ENCODE measurements around the gene HEATR9. TPM values are rescaled to one million over a fixed set of nuclear protein-coding genes. Genes with fewer than 3 reads are reported as not detected.

Gene HEATR9
- total and polyA plus RNA-seq, 8 donors, result 0.17 to 0.37 (median 0.20) TPM; not detected in 3

GRCh38 chr17:35870906-35871819 is 2.5 kb upstream of the HEATR9 start:
- no peak for TF ChIP-seq CTCF (IDR thresholded peaks at IDR 0.05)
- ATAC-seq (peak; percentile 62), DNase-seq (no peak)
- H3K4me1 ChIP-seq, result peaks cover 6 to 10% of the 10 kb centered on the region in 2 donors
- no peaks in the 10 kb centered on the region for H3K9me3 ChIP-seq
- no peaks in the 10 kb centered on the region for H3K27me3 ChIP-seq
- intact Hi-C loops (cut with DNase I), result no loop called here
- no peaks in the 10 kb centered on the region for H3K36me3 ChIP-seq
- H3K27ac ChIP-seq, result no peak overlapping the region
- H3K4me3 ChIP-seq, result no peak overlapping the region

GRCh38 chr17:35867574-35867973 is 1.1 kb downstream of the HEATR9 start:
- no peaks in the 10 kb centered on the region for H3K9me3 ChIP-seq
- TF ChIP-seq CTCF (IDR thresholded peaks at IDR 0.05), result no peak
- H3K4me3 ChIP-seq, result no peak overlapping the region
- peaks cover 0 to 12% of the 10 kb centered on the region in 2 donors for H3K4me1 ChIP-seq
- H3K36me3 ChIP-seq, result no peaks in the 10 kb centered on the region
- intact Hi-C loops (cut with DNase I), result no loop called here
- H3K27me3 ChIP-seq, result no peaks in the 10 kb centered on the region
- DNase-seq (no peak), ATAC-seq (no peak)
- no peak overlapping the region for H3K27ac ChIP-seq

- no peaks in the 10 kb centered on the region for H3K27me3 ChIP-seq
- ATAC-seq (peak; percentile 51), DNase-seq (no peak)
- peaks cover 0 to 11% of the 10 kb centered on the region in 2 donors for H3K4me1 ChIP-seq
- H3K36me3 ChIP-seq, result no peaks in the 10 kb centered on the region
- H3K9me3 ChIP-seq, result no peaks in the 10 kb centered on the region
- no peak overlapping the region for H3K27ac ChIP-seq
- TF ChIP-seq CTCF (IDR thresholded peaks at IDR 0.05), result no peak
- no peak overlapping the region for H3K4me3 ChIP-seq
- intact Hi-C loops (cut with DNase I), result no loop called here
These were observed 2.2 kb downstream of the HEATR9 start for GRCh38 chr17:35866341-35866950.

- ATAC-seq, result peak; percentile 48
- no peaks in the 10 kb centered on the region for H3K27me3 ChIP-seq
- no peak overlapping the region for H3K4me3 ChIP-seq
- no peaks in the 10 kb centered on the region for H3K9me3 ChIP-seq
- no peak overlapping the region for H3K27ac ChIP-seq
- H3K4me1 ChIP-seq, result peaks cover 0 to 9% of the 10 kb centered on the region in 2 donors
- H3K36me3 ChIP-seq, result no peaks in the 10 kb centered on the region
- TF ChIP-seq CTCF (IDR thresholded peaks at IDR 0.05), result no peak
- intact Hi-C loops (cut with DNase I), result no loop called here
- DNase-seq, result no peak
These were observed 3.0 kb downstream of the HEATR9 start for GRCh38 chr17:35865412-35866340.
